Measurements from ENCODE around the gene MARVELD1.

The MARVELD1 gene

GRCh38 chr10:97726636-97727178 lies 13.2 kb downstream of the MARVELD1 start:
- Histone ChIP-seq H3K4me1 (ENCODE audit: control insufficient read depth in 1 of 2, insufficient read depth in 2 of 2, low read length in 2 of 2) (peaks cover 0 to 13% of the 10 kb centered on the region in 2 donors), H3K27ac (ENCODE audit: low read length) (no peak overlapping the region), H3K36me3 (ENCODE audit: control insufficient read depth in 1 of 2, insufficient read depth in 2 of 2, low read length in 2 of 2) (no peaks in the 10 kb centered on the region), H3K27me3 (ENCODE audit: low read depth, low read length) (no peaks in the 10 kb centered on the region), H3K9me3 (ENCODE audit: control insufficient read depth in 1 of 2, low read length in 2 of 2) (no peaks in the 10 kb centered on the region), H3K4me3 (ENCODE audit: low read depth in 1 of 2, low read length in 2 of 2) (peak overlapping the region in 1 of 2 donors; percentile 19)

GRCh38 chr10:97729014-97729413 lies 15.5 kb downstream of the MARVELD1 start:
- H3K36me3 ChIP-seq (ENCODE audit: control insufficient read depth in 1 of 2, insufficient read depth in 2 of 2, low read length in 2 of 2): no peaks in the 10 kb centered on the region
- no peaks in the 10 kb centered on the region for H3K9me3 ChIP-seq (ENCODE audit: control insufficient read depth in 1 of 2, low read length in 2 of 2)
- no peak overlapping the region for H3K4me3 ChIP-seq (ENCODE audit: low read depth in 1 of 2, low read length in 2 of 2)
- no peak overlapping the region for H3K27ac ChIP-seq (ENCODE audit: low read length)
- H3K4me1 ChIP-seq (ENCODE audit: control insufficient read depth in 1 of 2, insufficient read depth in 2 of 2, low read length in 2 of 2): peaks cover 0 to 18% of the 10 kb centered on the region in 2 donors
- H3K27me3 ChIP-seq (ENCODE audit: low read depth, low read length): no peaks in the 10 kb centered on the region

- Histone ChIP-seq H3K27me3 (ENCODE audit: low read depth, low read length) (no peaks in the 10 kb centered on the region), H3K27ac (ENCODE audit: low read length) (no peak overlapping the region), H3K36me3 (ENCODE audit: control insufficient read depth in 1 of 2, insufficient read depth in 2 of 2, low read length in 2 of 2) (no peaks in the 10 kb centered on the region), H3K4me1 (ENCODE audit: control insufficient read depth in 1 of 2, insufficient read depth in 2 of 2, low read length in 2 of 2) (peaks cover 0 to 16% of the 10 kb centered on the region in 2 donors), H3K4me3 (ENCODE audit: low read depth in 1 of 2, low read length in 2 of 2) (no peak overlapping the region), H3K9me3 (ENCODE audit: control insufficient read depth in 1 of 2, low read length in 2 of 2) (no peaks in the 10 kb centered on the region)
Observed at GRCh38 chr10:97731346-97732051, 18.0 kb downstream of the MARVELD1 start.

GRCh38 chr10:97732052-97732359 lies 18.5 kb downstream of the MARVELD1 start:
- Histone ChIP-seq H3K27ac (ENCODE audit: low read length) (no peak overlapping the region), H3K36me3 (ENCODE audit: control insufficient read depth in 1 of 2, insufficient read depth in 2 of 2, low read length in 2 of 2) (no peaks in the 10 kb centered on the region), H3K4me3 (ENCODE audit: low read depth in 1 of 2, low read length in 2 of 2) (no peak overlapping the region), H3K27me3 (ENCODE audit: low read depth, low read length) (no peaks in the 10 kb centered on the region), H3K4me1 (ENCODE audit: control insufficient read depth in 1 of 2, insufficient read depth in 2 of 2, low read length in 2 of 2) (peaks cover 0 to 11% of the 10 kb centered on the region in 2 donors), H3K9me3 (ENCODE audit: control insufficient read depth in 1 of 2, low read length in 2 of 2) (no peaks in the 10 kb centered on the region)

- Histone ChIP-seq H3K27ac (ENCODE audit: low read length) (no peak overlapping the region), H3K27me3 (ENCODE audit: low read depth, low read length) (no peaks in the 10 kb centered on the region), H3K9me3 (ENCODE audit: control insufficient read depth in 1 of 2, low read length in 2 of 2) (no peaks in the 10 kb centered on the region), H3K4me3 (ENCODE audit: low read depth in 1 of 2, low read length in 2 of 2) (no peak overlapping the region), H3K36me3 (ENCODE audit: control insufficient read depth in 1 of 2, insufficient read depth in 2 of 2, low read length in 2 of 2) (no peaks in the 10 kb centered on the region), H3K4me1 (ENCODE audit: control insufficient read depth in 1 of 2, insufficient read depth in 2 of 2, low read length in 2 of 2) (peaks cover 5 to 16% of the 10 kb centered on the region in 2 donors)
Observed at GRCh38 chr10:97733256-97733655, 19.7 kb downstream of the MARVELD1 start.

- peaks cover 5 to 22% of the 10 kb centered on the region in 2 donors for H3K4me1 ChIP-seq (ENCODE audit: control insufficient read depth in 1 of 2, insufficient read depth in 2 of 2, low read length in 2 of 2)
- no peaks in the 10 kb centered on the region for H3K36me3 ChIP-seq (ENCODE audit: control insufficient read depth in 1 of 2, insufficient read depth in 2 of 2, low read length in 2 of 2)
- H3K9me3 ChIP-seq (ENCODE audit: control insufficient read depth in 1 of 2, low read length in 2 of 2): no peaks in the 10 kb centered on the region
- H3K4me3 ChIP-seq (ENCODE audit: low read depth in 1 of 2, low read length in 2 of 2): no peak overlapping the region
- H3K27ac ChIP-seq (ENCODE audit: low read length): no peak overlapping the region
- H3K27me3 ChIP-seq (ENCODE audit: low read depth, low read length): no peaks in the 10 kb centered on the region
Observed at GRCh38 chr10:97734021-97734420, 20.5 kb downstream of the MARVELD1 start.

GRCh38 chr10:97736403-97736901 lies 22.9 kb downstream of the MARVELD1 start:
- H3K36me3 ChIP-seq (ENCODE audit: control insufficient read depth in 1 of 2, insufficient read depth in 2 of 2, low read length in 2 of 2): peaks cover 8 to 12% of the 10 kb centered on the region in 2 donors
- peak overlapping the region; percentile 79 to 81 for H3K4me3 ChIP-seq (ENCODE audit: low read depth in 1 of 2, low read length in 2 of 2)
- H3K9me3 ChIP-seq (ENCODE audit: control insufficient read depth in 1 of 2, low read length in 2 of 2): no peaks in the 10 kb centered on the region
- peaks cover 5 to 24% of the 10 kb centered on the region in 2 donors for H3K4me1 ChIP-seq (ENCODE audit: control insufficient read depth in 1 of 2, insufficient read depth in 2 of 2, low read length in 2 of 2)
- no peaks in the 10 kb centered on the region for H3K27me3 ChIP-seq (ENCODE audit: low read depth, low read length)
- no peak overlapping the region for H3K27ac ChIP-seq (ENCODE audit: low read length)

GRCh38 chr10:97736902-97737769 lies 23.6 kb downstream of the MARVELD1 start, which contains the start of gene ZFYVE27:
ZFYVE27 (plus strand) TSS chr10:97737128; CDS start chr10:97738478, 1,350 bp downstream.
- no peaks in the 10 kb centered on the region for H3K9me3 ChIP-seq (ENCODE audit: control insufficient read depth in 1 of 2, low read length in 2 of 2)
- H3K27ac ChIP-seq (ENCODE audit: low read length): peak within 1 kb of the TSS; percentile 91
- peaks cover 8 to 12% of the 10 kb centered on the region in 2 donors for H3K36me3 ChIP-seq (ENCODE audit: control insufficient read depth in 1 of 2, insufficient read depth in 2 of 2, low read length in 2 of 2)
- H3K4me1 ChIP-seq (ENCODE audit: control insufficient read depth in 1 of 2, insufficient read depth in 2 of 2, low read length in 2 of 2): peaks cover 5 to 17% of the 10 kb centered on the region in 2 donors
- H3K4me3 ChIP-seq (ENCODE audit: low read depth in 1 of 2, low read length in 2 of 2): peak within 1 kb of the TSS; percentile 79 to 81
- H3K27me3 ChIP-seq (ENCODE audit: low read depth, low read length): no peaks in the 10 kb centered on the region

GRCh38 chr10:97737770-97738265 lies 24.3 kb downstream of the MARVELD1 start:
- H3K27ac ChIP-seq (ENCODE audit: low read length): peak overlapping the region; percentile 91

GRCh38 chr10:97738616-97739015 lies 25.1 kb downstream of the MARVELD1 start:
- H3K36me3 ChIP-seq (ENCODE audit: control insufficient read depth in 1 of 2, insufficient read depth in 2 of 2, low read length in 2 of 2): peaks cover 15 to 21% of the 10 kb centered on the region in 2 donors
- H3K4me1 ChIP-seq (ENCODE audit: control insufficient read depth in 1 of 2, insufficient read depth in 2 of 2, low read length in 2 of 2): peaks cover 5 to 16% of the 10 kb centered on the region in 2 donors
- no peaks in the 10 kb centered on the region for H3K27me3 ChIP-seq (ENCODE audit: low read depth, low read length)
- no peaks in the 10 kb centered on the region for H3K9me3 ChIP-seq (ENCODE audit: control insufficient read depth in 1 of 2, low read length in 2 of 2)
- no peak overlapping the region for H3K27ac ChIP-seq (ENCODE audit: low read length)
- H3K4me3 ChIP-seq (ENCODE audit: low read depth in 1 of 2, low read length in 2 of 2): no peak overlapping the region

More at GRCh38 chr10:97737770-97738265, 24.3 kb downstream of the MARVELD1 start:
- Histone ChIP-seq H3K4me3 (ENCODE audit: low read depth in 1 of 2, low read length in 2 of 2) (peak overlapping the region; percentile 79 to 81), H3K36me3 (ENCODE audit: control insufficient read depth in 1 of 2, insufficient read depth in 2 of 2, low read length in 2 of 2) (peaks cover 8 to 13% of the 10 kb centered on the region in 2 donors), H3K27me3 (ENCODE audit: low read depth, low read length) (no peaks in the 10 kb centered on the region), H3K4me1 (ENCODE audit: control insufficient read depth in 1 of 2, insufficient read depth in 2 of 2, low read length in 2 of 2) (peaks cover 5 to 16% of the 10 kb centered on the region in 2 donors), H3K9me3 (ENCODE audit: control insufficient read depth in 1 of 2, low read length in 2 of 2) (no peaks in the 10 kb centered on the region)

- Histone ChIP-seq H3K36me3 (ENCODE audit: control insufficient read depth in 1 of 2, insufficient read depth in 2 of 2, low read length in 2 of 2) (peaks cover 34 to 36% of the 10 kb centered on the region in 2 donors), H3K9me3 (ENCODE audit: control insufficient read depth in 1 of 2, low read length in 2 of 2) (no peaks in the 10 kb centered on the region)
Observed at GRCh38 chr10:97740613-97741012, 27.1 kb downstream of the MARVELD1 start.

More at GRCh38 chr10:97740613-97741012, 27.1 kb downstream of the MARVELD1 start:
- Histone ChIP-seq H3K27ac (ENCODE audit: low read length) (no peak overlapping the region), H3K27me3 (ENCODE audit: low read depth, low read length) (no peaks in the 10 kb centered on the region), H3K4me3 (ENCODE audit: low read depth in 1 of 2, low read length in 2 of 2) (no peak overlapping the region), H3K4me1 (ENCODE audit: control insufficient read depth in 1 of 2, insufficient read depth in 2 of 2, low read length in 2 of 2) (peaks cover 5 to 16% of the 10 kb centered on the region in 2 donors)
